ENCODE measurements around the gene MICAL3.

MICAL3 gene

GRCh38 chr22:17803609-17804270 is 220.6 kb downstream of the MICAL3 start:
- Histone ChIP-seq H3K4me2 (ENCODE audit: low read depth, low read length) (no peak overlapping the region), H3K27me3 (replicated peaks; ENCODE audit: insufficient read depth, low read length) (no peaks in the 10 kb centered on the region), H3K4me3 (ENCODE audit: low read length) (no peak overlapping the region), H2AFZ (ENCODE audit: low read length) (no peak overlapping the region), H3F3A (ENCODE audit: insufficient read depth, low read length) (no peaks in the 10 kb centered on the region), H3K9ac (ENCODE audit: low read length) (no peak overlapping the region), H3K9me2 (replicated peaks; ENCODE audit: insufficient read depth, low read length) (no peaks in the 10 kb centered on the region), H3K79me2 (ENCODE audit: low read length) (no peaks in the 10 kb centered on the region), H3K36me3 (replicated peaks; ENCODE audit: insufficient read depth, low read length) (no peaks in the 10 kb centered on the region; the same call in 1 of the 2 replicates), H3K4me1 (ENCODE audit: low read length) (no peaks in the 10 kb centered on the region), H3K9me3 (replicated peaks; ENCODE audit: insufficient read depth, low read length) (no peaks in the 10 kb centered on the region), H4K20me1 (ENCODE audit: insufficient read depth, low read length) (no peaks in the 10 kb centered on the region), H3K27ac (ENCODE audit: low read length) (no peak overlapping the region)
- DNase-seq = no peak
- TF ChIP-seq EZH2 (optimal IDR thresholded peaks at IDR 0.05; ENCODE audit: low read depth, low read length) (no peak), CTCF (IDR thresholded peaks at IDR 0.05; ENCODE audit: low read length) (no peak), EZH2phosphoT487 (IDR thresholded peaks at IDR 0.05; ENCODE audit: low read length) (no peak)

GRCh38 chr22:17802822-17803221 is 221.5 kb downstream of the MICAL3 start:
- no peak overlapping the region for H3K9ac ChIP-seq (ENCODE audit: low read length)
- H3K9me3 ChIP-seq (replicated peaks; ENCODE audit: insufficient read depth, low read length) = no peaks in the 10 kb centered on the region

GRCh38 chr22:17802411-17802810 is 221.9 kb downstream of the MICAL3 start:
- H3F3A ChIP-seq (ENCODE audit: insufficient read depth, low read length) = no peaks in the 10 kb centered on the region
- no peaks in the 10 kb centered on the region; the same call in 1 of the 2 replicates for H3K36me3 ChIP-seq (replicated peaks; ENCODE audit: insufficient read depth, low read length)
- no peak for DNase-seq
- no peak overlapping the region for H3K27ac ChIP-seq (ENCODE audit: low read length)
- no peaks in the 10 kb centered on the region for H3K79me2 ChIP-seq (ENCODE audit: low read length)
- H2AFZ ChIP-seq (ENCODE audit: low read length) = no peak overlapping the region
- H3K4me3 ChIP-seq (ENCODE audit: low read length) = no peak overlapping the region
- TF ChIP-seq CTCF (IDR thresholded peaks at IDR 0.05; ENCODE audit: low read length) (no peak), EZH2 (optimal IDR thresholded peaks at IDR 0.05; ENCODE audit: low read depth, low read length) (no peak), EZH2phosphoT487 (IDR thresholded peaks at IDR 0.05; ENCODE audit: low read length) (no peak)
- H3K4me1 ChIP-seq (ENCODE audit: low read length) = peaks cover 4% of the 10 kb centered on the region; the same call in 1 of the 2 replicates
- H4K20me1 ChIP-seq (ENCODE audit: insufficient read depth, low read length) = no peaks in the 10 kb centered on the region
- no peak overlapping the region for H3K4me2 ChIP-seq (ENCODE audit: low read depth, low read length)
- no peaks in the 10 kb centered on the region for H3K9me3 ChIP-seq (replicated peaks; ENCODE audit: insufficient read depth, low read length)
- no peak overlapping the region for H3K9ac ChIP-seq (ENCODE audit: low read length)
- H3K9me2 ChIP-seq (replicated peaks; ENCODE audit: insufficient read depth, low read length) = no peaks in the 10 kb centered on the region
- no peaks in the 10 kb centered on the region for H3K27me3 ChIP-seq (replicated peaks; ENCODE audit: insufficient read depth, low read length)

More at GRCh38 chr22:17802822-17803221, 221.5 kb downstream of the MICAL3 start:
- no peak overlapping the region for H3K4me3 ChIP-seq (ENCODE audit: low read length)
- no peaks in the 10 kb centered on the region for H3K79me2 ChIP-seq (ENCODE audit: low read length)
- H3K27me3 ChIP-seq (replicated peaks; ENCODE audit: insufficient read depth, low read length) = no peaks in the 10 kb centered on the region
- no peak overlapping the region for H2AFZ ChIP-seq (ENCODE audit: low read length)
- H3K4me2 ChIP-seq (ENCODE audit: low read depth, low read length) = no peak overlapping the region
- H3F3A ChIP-seq (ENCODE audit: insufficient read depth, low read length) = no peaks in the 10 kb centered on the region
- H4K20me1 ChIP-seq (ENCODE audit: insufficient read depth, low read length) = no peaks in the 10 kb centered on the region
- DNase-seq = no peak
- no peak for TF ChIP-seq EZH2phosphoT487 (IDR thresholded peaks at IDR 0.05; ENCODE audit: low read length)
- no peak for TF ChIP-seq CTCF (IDR thresholded peaks at IDR 0.05; ENCODE audit: low read length)
- no peak for TF ChIP-seq EZH2 (optimal IDR thresholded peaks at IDR 0.05; ENCODE audit: low read depth, low read length)
- peaks cover 2% of the 10 kb centered on the region; the same call in 1 of the 2 replicates for H3K4me1 ChIP-seq (ENCODE audit: low read length)
- H3K9me2 ChIP-seq (replicated peaks; ENCODE audit: insufficient read depth, low read length) = no peaks in the 10 kb centered on the region
- no peaks in the 10 kb centered on the region; the same call in 1 of the 2 replicates for H3K36me3 ChIP-seq (replicated peaks; ENCODE audit: insufficient read depth, low read length)
- no peak overlapping the region for H3K27ac ChIP-seq (ENCODE audit: low read length)

Data from MM.1S (cell line).